Mesendoderm (in vitro differentiated cells): ENCODE data around the gene CYRIA.
A peak's percentile ranks its signal among the peaks of the same experiment; 100 is the strongest.

Experiments used
- DNase-seq: peaks from one replicate; pipeline ENCODE4 v3.0.0; 2013
- H2AK5ac ChIP-seq: 2 replicates; pipeline ENCODE4 v1.6.1; 2013; ENCODE audit warnings: low read length, inconsistent platforms
- H2BK120ac ChIP-seq: 2 replicates; pipeline ENCODE4 v1.6.1; 2013; ENCODE audit warnings: low read depth, mild to moderate bottlenecking, low read length, moderate library complexity, mixed read lengths
- H2BK15ac ChIP-seq: replicated peaks from 2 replicates; pipeline ENCODE4 v1.6.1; 2013; ENCODE audit warnings: low read depth, mild to moderate bottlenecking, moderate library complexity
- H2BK5ac ChIP-seq: 2 replicates; pipeline ENCODE4 v1.6.1; 2013; ENCODE audit warnings: low read length, inconsistent platforms
- H3K18ac ChIP-seq: 2 replicates; pipeline ENCODE4 v1.6.1; 2013; ENCODE audit warnings: mild to moderate bottlenecking, low read length, mixed read lengths
- H3K23ac ChIP-seq: one replicate; pipeline ENCODE4 v1.6.1; 2013; ENCODE audit warnings: low read length
- H3K27ac ChIP-seq: 2 replicates; pipeline ENCODE4 v1.5.1; 2013; ENCODE audit warnings: low read depth, mild to moderate bottlenecking, inconsistent platforms, low read length, moderate library complexity
- H3K27me3 ChIP-seq: 2 replicates; pipeline ENCODE4 v1.6.1; 2013; ENCODE audit warnings: low read length, control low read depth, mild to moderate bottlenecking, inconsistent platforms; ENCODE audit not compliant: insufficient read depth, poor library complexity
- H3K36me3 ChIP-seq: 2 replicates; pipeline ENCODE4 v1.6.1; 2013; ENCODE audit warnings: low read length, inconsistent platforms; ENCODE audit not compliant: control insufficient read depth, insufficient read depth
- H3K4ac ChIP-seq: one replicate; pipeline ENCODE4 v1.6.1; 2013; ENCODE audit warnings: low read depth, mild to moderate bottlenecking, low read length, moderate library complexity
- H3K4me1 ChIP-seq: 2 replicates; pipeline ENCODE4 v1.6.1; 2013; ENCODE audit warnings: low read depth, low read length, inconsistent platforms; ENCODE audit not compliant: control insufficient read depth
- H3K4me2 ChIP-seq: 2 replicates; pipeline ENCODE4 v1.6.1; 2013; ENCODE audit warnings: low read length
- H3K4me3 ChIP-seq: 2 replicates; pipeline ENCODE4 v1.5.1; 2013; ENCODE audit warnings: mild to moderate bottlenecking, low read length
- H3K56ac ChIP-seq: one replicate; pipeline ENCODE4 v1.6.1; 2013; ENCODE audit warnings: low read length
- H3K79me1 ChIP-seq: 2 replicates; pipeline ENCODE4 v1.6.1; 2013; ENCODE audit warnings: low read length, inconsistent platforms
- H3K79me2 ChIP-seq: 2 replicates; pipeline ENCODE4 v1.6.1; 2013; ENCODE audit warnings: mild to moderate bottlenecking, low read length; ENCODE audit not compliant: control insufficient read depth, insufficient read depth
- H3K9ac ChIP-seq: 2 replicates; pipeline ENCODE4 v1.6.1; 2013; ENCODE audit warnings: low read length, inconsistent platforms
- H4K5ac ChIP-seq: one replicate; pipeline ENCODE4 v1.6.1; 2013; ENCODE audit warnings: low read length
- H4K8ac ChIP-seq: one replicate; pipeline ENCODE4 v1.6.1; 2013; ENCODE audit warnings: low read depth, mild to moderate bottlenecking, control low read depth, low read length, moderate library complexity
- WGBS: extraction: QIAGEN DNeasy Blood & Tissue Kit; methylation state at CpG from one replicate; pipeline ENCODE4 v1.1.7; 2013; ENCODE audit warnings: low lambda C conversion rate, missing lambda C conversion rate; ENCODE audit not compliant: insufficient coverage; ENCODE audit errors: extremely low coverage; 5-methylcytosine and 5-hydroxymethylcytosine counted together

CYRIA gene

DNA sequence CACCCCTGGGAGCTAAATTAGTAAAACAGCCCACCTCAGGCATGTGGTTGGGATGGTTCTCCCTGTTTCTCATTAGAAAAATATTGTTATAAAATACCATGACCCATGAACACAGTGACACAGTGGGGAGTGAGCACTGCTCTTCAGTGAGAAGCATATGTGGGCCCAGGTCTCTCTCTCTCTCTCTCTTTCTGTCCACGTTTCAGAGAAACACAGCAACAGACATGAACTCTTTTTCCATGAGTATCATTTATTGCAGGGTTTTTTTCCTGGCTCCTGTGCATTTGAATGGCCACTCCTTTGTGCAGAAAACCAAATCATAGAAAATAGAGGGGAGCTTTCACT, 41.2 kb downstream of the CYRIA start:
- no peak overlapping the region for H3K56ac ChIP-seq
- no peaks in the 10 kb centered on the region for H3K79me1 ChIP-seq
- H3K4me1 ChIP-seq = peaks cover 5% of the 10 kb centered on the region
- H3K4me3 ChIP-seq = no peak overlapping the region
- DNase-seq = no peak
- H2BK120ac ChIP-seq = no peak overlapping the region
- H3K27ac ChIP-seq = no peak overlapping the region
- no peak overlapping the region for H3K4ac ChIP-seq
- no peak overlapping the region for H4K5ac ChIP-seq
- no peak overlapping the region for H2BK5ac ChIP-seq
- no peak overlapping the region for H3K23ac ChIP-seq
- H3K36me3 ChIP-seq = no peaks in the 10 kb centered on the region
- WGBS = no CpG with 5 or more reads among the region's 1 CpG
- no peaks in the 10 kb centered on the region for H3K27me3 ChIP-seq
- H4K8ac ChIP-seq = no peak overlapping the region
- no peaks in the 10 kb centered on the region for H3K79me2 ChIP-seq
- peak overlapping the region; percentile 26 for H2AK5ac ChIP-seq
- H3K18ac ChIP-seq = no peak overlapping the region
- H3K9ac ChIP-seq = no peak overlapping the region
- H2BK15ac ChIP-seq = no peak overlapping the region
- H3K4me2 ChIP-seq = no peak overlapping the region

DNA sequence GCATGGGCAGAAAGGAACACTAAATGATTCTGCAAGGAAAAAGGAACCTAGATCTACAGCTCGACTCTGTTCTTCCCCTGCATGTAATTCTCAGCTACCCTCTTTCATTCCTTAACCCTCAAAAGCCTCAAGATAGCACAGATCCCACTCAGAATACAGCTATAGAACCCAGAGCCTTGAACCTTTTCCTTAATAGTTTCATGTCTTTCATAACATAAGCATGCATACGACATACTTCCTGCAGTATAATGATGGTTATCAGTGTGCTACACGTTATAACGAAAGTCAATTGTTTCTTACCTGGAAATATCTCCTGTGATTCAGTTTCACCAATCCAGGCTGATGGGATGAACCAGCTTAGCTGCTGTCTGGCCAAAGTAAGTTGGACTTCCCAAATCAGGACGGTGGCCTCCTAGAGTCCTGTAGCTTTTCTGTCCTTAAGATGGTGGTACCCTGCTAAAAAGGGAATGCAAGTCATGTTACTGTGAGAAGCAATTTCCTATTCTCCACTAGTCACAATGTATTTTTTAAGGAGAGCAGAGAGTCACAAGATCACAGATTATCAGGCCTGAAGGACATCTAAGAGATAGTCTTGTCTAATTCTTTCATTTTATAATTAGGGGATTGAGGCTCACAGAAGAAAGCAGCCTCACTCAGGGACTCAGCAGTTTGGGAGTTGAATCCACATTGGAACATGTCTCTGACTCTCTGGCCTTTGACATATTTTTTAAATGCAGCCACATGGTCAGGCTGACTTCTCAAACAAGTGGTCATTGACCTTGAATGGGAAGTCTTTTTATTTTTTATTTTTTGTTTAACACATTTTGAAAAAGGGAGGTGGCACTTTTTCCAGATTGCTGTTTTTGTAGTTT, 41.8 kb downstream of the CYRIA start:
- DNase-seq = no peak
- H2BK120ac ChIP-seq = no peak overlapping the region
- H3K36me3 ChIP-seq = no peaks in the 10 kb centered on the region
- H2BK15ac ChIP-seq = no peak overlapping the region
- WGBS = no CpG with 5 or more reads among the region's 5 CpGs
- H3K27me3 ChIP-seq = no peaks in the 10 kb centered on the region
- H3K79me1 ChIP-seq = no peaks in the 10 kb centered on the region
- H3K4me3 ChIP-seq = no peak overlapping the region
- peaks cover 5% of the 10 kb centered on the region for H3K4me1 ChIP-seq
- H3K18ac ChIP-seq = no peak overlapping the region
- no peak overlapping the region for H2BK5ac ChIP-seq
- H3K4ac ChIP-seq = no peak overlapping the region
- no peak overlapping the region for H4K5ac ChIP-seq
- H3K56ac ChIP-seq = no peak overlapping the region
- H3K9ac ChIP-seq = no peak overlapping the region
- H3K79me2 ChIP-seq = no peaks in the 10 kb centered on the region
- no peak overlapping the region for H4K8ac ChIP-seq
- H3K23ac ChIP-seq = no peak overlapping the region
- H3K4me2 ChIP-seq = no peak overlapping the region
- H3K27ac ChIP-seq = no peak overlapping the region
- H2AK5ac ChIP-seq = no peak overlapping the region

DNA sequence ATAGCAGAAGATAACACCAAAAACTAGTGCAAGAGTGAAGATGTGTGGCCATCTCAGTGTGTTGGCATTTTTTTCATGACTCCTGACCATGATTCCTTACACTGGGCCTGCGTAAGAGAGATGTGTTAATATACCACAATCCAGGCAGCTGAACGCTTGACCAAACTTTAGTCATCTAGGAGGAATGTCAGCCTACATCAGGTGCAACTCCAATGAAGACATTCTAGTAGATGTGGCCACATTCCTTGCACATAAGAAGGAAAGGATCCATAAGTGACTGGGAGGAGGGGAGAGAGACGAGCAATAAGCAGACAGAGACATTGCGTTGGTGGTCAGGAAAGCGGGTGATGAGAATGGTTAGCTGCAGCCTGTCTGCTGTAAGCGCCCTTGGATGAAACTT, 42.6 kb downstream of the CYRIA start:
- Histone ChIP-seq H3K36me3 (no peaks in the 10 kb centered on the region), H3K27me3 (no peaks in the 10 kb centered on the region), H2BK5ac (no peak overlapping the region), H2AK5ac (no peak overlapping the region), H3K23ac (no peak overlapping the region), H4K5ac (no peak overlapping the region), H3K18ac (no peak overlapping the region), H3K4me1 (peaks cover 5% of the 10 kb centered on the region), H2BK15ac (no peak overlapping the region), H3K4ac (no peak overlapping the region), H3K79me1 (no peaks in the 10 kb centered on the region), H3K4me2 (no peak overlapping the region), H3K56ac (no peak overlapping the region), H4K8ac (no peak overlapping the region), H2BK120ac (no peak overlapping the region), H3K27ac (no peak overlapping the region), H3K4me3 (no peak overlapping the region), H3K79me2 (no peaks in the 10 kb centered on the region), H3K9ac (no peak overlapping the region)
- no CpG with 5 or more reads among the region's 6 CpGs for WGBS
- DNase-seq = no peak

DNA sequence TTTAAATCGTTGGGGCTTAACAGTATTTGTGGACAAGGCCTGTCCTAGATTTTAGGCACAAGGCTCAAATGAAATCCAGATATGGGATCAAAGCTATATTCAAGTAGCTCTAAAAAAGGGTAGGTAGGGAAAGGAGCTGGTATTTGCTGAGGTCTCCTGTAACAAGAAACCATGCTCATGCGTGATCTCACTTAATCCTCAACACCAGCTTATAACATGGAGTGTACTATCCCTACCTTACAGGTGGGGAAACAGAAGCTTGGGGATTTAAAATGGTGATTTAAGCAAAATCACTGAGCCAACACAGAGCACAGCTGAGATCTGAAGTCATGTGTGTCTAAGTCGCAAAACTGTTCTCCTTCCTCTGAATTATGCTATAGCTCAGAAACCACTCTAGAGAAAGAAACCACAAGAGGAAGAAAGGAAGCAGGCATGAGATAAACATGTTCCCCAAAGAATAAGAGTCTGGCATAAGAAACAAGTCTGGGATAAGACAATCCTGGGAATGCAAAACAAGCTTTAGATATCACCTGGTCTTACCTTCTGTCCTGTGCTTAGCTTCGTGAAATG, 43.1 kb downstream of the CYRIA start:
- DNase-seq = no peak
- no peak overlapping the region for H4K5ac ChIP-seq
- H2AK5ac ChIP-seq = no peak overlapping the region
- peaks cover 5% of the 10 kb centered on the region for H3K4me1 ChIP-seq
- no peak overlapping the region for H2BK120ac ChIP-seq
- no peak overlapping the region for H3K4me2 ChIP-seq
- H3K79me1 ChIP-seq = no peaks in the 10 kb centered on the region
- no peak overlapping the region for H3K23ac ChIP-seq
- H3K27me3 ChIP-seq = no peaks in the 10 kb centered on the region
- H3K4ac ChIP-seq = no peak overlapping the region
- no peak overlapping the region for H3K18ac ChIP-seq
- H3K4me3 ChIP-seq = no peak overlapping the region
- H3K27ac ChIP-seq = no peak overlapping the region
- H3K36me3 ChIP-seq = no peaks in the 10 kb centered on the region
- no CpG with 5 or more reads among the region's 4 CpGs for WGBS
- no peaks in the 10 kb centered on the region for H3K79me2 ChIP-seq
- no peak overlapping the region for H2BK15ac ChIP-seq
- no peak overlapping the region for H2BK5ac ChIP-seq
- no peak overlapping the region for H4K8ac ChIP-seq
- no peak overlapping the region for H3K56ac ChIP-seq
- H3K9ac ChIP-seq = no peak overlapping the region

DNA sequence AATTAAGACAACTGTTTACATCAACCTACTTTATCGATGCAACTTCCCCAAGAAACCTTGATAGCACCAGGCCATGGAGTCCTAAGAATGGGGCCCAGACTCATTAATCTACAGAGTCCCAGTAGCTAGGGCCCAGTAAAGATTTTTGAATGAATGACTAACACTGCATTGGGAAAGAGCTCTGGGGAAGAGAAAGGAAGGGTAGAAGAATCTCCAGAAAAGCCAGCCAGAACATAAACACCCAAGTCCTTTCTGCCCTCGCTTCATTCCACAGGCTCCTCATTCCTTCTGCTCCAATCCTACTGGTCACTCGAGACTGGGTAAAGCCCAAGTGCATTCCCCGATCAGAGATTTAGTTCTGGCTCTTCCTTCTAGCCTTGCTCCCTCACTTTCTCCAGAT, 44.3 kb downstream of the CYRIA start:
- no peak overlapping the region for H2BK5ac ChIP-seq
- no peaks in the 10 kb centered on the region for H3K36me3 ChIP-seq
- no peak overlapping the region for H4K8ac ChIP-seq
- H3K4me2 ChIP-seq = no peak overlapping the region
- no peak overlapping the region for H2AK5ac ChIP-seq
- no peak overlapping the region for H3K4ac ChIP-seq
- H3K27ac ChIP-seq = no peak overlapping the region
- no peaks in the 10 kb centered on the region for H3K27me3 ChIP-seq
- no CpG with 5 or more reads among the region's 4 CpGs for WGBS
- H3K18ac ChIP-seq = no peak overlapping the region
- H3K79me1 ChIP-seq = no peaks in the 10 kb centered on the region
- H3K4me3 ChIP-seq = no peak overlapping the region
- H3K79me2 ChIP-seq = no peaks in the 10 kb centered on the region
- H3K56ac ChIP-seq = no peak overlapping the region
- H2BK120ac ChIP-seq = no peak overlapping the region
- H4K5ac ChIP-seq = no peak overlapping the region
- H2BK15ac ChIP-seq = no peak overlapping the region
- no peak for DNase-seq
- no peak overlapping the region for H3K23ac ChIP-seq
- H3K9ac ChIP-seq = no peak overlapping the region
- peaks cover 5% of the 10 kb centered on the region for H3K4me1 ChIP-seq
